HG03571 (cell line): ENCODE data around the gene ZNF384.

ENCODE experiments used
- ATAC-seq: cut with Tn5 transposase; IDR thresholded peaks from one replicate; pipeline ENCODE4 v1.9.1; 2021; ENCODE audit not compliant: unreplicated experiment

The ZNF384 gene

GRCh38 chr12:6626654-6627283, 62.4 kb downstream of the ZNF384 start:
- ATAC-seq: no peak

GRCh38 chr12:6620885-6621274, 68.3 kb downstream of the ZNF384 start:
- no peak for ATAC-seq

GRCh38 chr12:6620137-6620884, 68.9 kb downstream of the ZNF384 start:
- no peak for ATAC-seq

GRCh38 chr12:6618483-6619225, 70.5 kb downstream of the ZNF384 start:
- ATAC-seq: no peak
